Left forelimb (tissue), 1 donor: ENCODE measurements around the gene ZNF74.

Source experiments
- DNase-seq: peaks from one replicate; pipeline ENCODE4 v3.0.0-alpha.2; 2018; ENCODE audit warnings: low spot score

The ZNF74 gene

DNA sequence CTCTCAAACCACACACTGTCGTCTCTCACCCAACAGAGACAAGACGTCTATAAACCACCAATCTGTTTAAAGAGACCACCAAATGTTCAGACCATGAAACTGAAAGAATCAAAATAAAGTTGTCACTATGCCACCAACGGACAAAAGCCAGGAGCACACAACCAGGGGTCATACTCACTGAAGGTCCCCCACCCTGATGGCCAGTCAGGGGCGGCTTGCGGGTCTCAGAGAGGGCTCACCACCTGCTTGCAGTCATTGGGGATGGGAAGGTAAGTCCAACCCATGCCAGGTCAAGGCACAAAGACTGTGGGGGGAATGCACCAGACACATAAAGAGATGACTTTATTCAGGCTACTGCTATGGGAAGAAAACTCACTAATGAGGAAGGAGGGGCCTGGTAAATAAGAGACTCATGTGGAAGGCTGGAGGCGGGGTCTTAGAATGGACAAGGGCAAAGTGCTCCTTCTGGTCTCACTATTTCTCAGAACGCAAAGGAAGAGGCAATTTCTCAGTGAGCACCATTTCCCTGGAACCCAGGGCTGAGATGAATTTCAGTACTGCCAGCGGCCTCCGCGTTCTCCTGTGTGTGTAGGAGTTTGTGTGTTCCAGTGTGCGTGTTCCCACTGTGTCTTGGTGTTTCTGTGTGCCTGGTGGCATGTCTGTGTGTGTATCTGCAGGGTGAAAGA lies 26.3 kb downstream of the ZNF74 start:
- DNase-seq: no peak

DNA sequence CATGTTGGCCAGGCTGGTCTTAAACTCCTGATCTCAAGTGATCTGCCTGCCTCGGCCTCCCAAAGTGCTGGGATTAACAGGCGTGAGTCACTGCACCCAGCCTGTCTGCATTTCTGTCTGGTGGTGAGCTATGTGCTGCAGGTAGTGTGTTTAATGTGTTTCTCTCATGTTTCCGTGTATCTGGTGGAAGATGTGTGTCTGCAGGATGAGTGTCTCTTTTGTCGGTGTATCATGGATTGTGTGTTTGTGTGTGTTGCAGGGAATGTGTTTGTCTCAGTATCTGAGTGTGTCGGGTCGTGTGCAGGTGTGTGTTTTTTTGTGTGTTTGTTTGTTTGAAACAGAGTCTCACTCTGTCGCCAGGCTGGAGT lies 27.5 kb downstream of the ZNF74 start:
- no peak for DNase-seq

DNA sequence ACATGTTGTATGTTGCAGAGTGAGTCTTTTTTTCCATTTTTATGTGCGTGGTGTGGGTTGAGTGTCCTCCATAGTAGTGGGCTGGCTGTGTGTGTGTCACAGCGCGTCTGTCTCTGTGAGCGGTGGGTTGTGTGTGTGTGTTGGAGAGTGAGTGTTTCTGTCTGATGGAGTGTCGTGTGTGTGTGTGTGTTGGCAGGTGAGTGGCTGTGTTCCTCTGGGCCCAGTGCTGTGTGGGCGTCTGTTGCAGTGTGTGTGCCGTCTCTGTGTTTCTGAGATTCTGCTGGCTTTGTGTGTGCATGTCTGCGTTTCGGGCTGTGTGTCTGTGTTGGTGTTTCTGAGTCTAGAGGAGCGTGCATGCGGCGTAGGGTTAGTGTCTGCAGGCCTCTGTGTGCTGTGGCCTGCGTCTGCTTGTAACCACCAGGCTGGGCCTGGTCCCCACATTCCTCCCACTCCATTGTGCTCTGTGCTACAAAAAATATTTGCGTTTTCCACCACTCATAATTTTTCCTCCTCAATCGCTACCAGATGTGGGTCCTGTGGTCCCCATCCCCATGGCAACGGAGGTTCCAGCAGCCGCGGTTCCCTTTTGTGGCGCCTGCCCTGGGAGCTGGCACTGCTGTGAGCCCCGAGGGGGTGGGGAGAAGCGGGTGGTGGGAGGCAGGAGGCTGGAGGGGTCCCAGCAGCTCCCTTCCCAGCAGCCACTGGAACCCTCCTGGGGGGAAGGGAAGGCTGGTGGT lies 28.5 kb downstream of the ZNF74 start:
- peak; percentile 89 for DNase-seq

DNA sequence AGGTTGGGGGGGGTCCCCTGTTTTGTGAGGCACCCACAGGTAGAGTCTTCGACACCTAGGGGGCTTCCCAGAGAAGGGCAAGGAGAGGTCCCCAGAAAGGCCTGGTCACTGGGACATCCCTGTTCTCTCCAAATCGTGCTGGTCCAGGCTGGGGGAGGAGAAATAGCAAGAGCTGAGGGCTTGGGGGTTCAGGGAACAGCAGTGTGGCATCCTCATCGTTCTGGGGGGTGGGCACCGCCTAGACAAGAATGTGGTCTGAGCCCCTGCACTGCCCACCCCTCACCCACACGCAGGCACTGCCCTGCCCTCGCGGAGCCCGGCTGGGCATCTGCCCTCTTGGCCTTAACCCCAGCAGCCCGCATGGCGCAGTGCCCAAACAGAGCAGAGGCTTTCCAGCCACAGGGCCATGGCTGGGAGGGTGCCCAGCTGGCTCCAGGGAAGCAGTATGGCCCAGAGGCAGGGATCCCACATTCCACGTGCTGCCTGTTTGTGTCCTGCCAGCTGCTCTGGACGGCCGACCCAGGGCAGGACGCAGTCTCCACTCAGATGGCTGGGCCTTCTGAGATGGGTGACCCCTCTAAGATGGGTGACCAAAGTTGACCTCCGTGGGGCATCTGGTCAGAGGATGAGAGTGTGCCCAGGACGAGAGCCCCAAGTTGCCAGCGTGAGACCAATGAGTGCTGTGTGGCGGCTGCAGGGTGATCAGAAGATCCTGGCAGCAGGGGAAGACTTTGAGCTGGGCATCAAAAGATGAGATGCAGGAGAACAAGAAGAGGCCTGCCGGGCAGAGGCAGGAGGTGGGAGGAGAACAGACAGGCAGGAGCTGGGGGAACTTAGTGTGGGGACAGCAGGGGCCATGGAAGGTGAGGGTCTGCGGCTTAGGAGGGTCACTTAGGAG lies 29.3 kb downstream of the ZNF74 start:
- DNase-seq: no peak

DNA sequence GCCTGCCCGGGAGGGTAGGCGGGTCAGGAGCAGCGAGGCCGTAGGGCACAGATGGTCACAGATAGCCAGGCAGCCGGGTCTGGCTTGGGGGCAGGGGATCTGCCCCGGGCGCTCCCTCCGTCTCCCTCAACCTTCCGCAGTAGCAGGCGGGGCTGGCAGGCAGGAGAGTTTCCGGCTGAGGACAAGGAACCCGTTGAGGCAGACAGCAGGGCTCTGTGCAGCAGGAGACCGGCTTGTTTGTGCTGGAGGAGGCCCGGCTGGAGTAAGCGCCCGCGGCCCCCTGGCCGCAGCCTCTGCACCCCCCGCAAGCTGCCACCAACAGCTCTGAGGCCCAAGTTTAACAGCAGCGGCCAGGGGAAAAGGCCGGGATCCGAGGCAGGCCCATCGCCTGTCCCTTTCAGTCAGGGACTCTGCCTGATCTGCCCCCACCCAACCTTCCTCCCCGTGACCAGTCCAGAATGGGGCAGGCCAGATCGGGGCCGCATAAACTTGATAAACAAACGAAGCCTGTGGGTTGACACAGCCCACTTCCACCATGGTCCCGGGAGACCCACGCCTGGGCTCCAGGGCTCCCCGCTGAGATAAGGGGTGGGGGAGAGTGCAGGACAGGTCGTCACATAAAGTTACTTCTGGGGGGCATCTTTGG lies 30.1 kb downstream of the ZNF74 start:
- DNase-seq: no peak

DNA sequence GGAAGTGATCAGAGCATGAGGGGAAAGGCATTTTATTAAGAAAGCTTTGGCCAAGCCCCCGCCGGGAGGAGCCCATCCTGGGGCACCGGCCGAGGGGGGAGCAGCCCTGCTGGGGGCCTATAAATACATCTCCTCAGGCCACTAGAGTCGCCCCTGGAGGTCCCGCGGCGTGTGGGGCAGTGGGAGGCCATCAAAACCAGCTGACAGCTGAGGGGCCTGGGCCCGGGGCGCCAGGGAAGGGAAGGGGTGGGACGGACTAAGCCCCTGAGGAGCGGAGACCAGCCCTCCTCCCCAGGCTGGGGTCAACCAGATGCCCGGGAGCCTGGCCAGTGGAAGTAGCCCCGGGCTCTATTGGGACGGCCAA lies 30.6 kb downstream of the ZNF74 start:
- no peak for DNase-seq

DNA sequence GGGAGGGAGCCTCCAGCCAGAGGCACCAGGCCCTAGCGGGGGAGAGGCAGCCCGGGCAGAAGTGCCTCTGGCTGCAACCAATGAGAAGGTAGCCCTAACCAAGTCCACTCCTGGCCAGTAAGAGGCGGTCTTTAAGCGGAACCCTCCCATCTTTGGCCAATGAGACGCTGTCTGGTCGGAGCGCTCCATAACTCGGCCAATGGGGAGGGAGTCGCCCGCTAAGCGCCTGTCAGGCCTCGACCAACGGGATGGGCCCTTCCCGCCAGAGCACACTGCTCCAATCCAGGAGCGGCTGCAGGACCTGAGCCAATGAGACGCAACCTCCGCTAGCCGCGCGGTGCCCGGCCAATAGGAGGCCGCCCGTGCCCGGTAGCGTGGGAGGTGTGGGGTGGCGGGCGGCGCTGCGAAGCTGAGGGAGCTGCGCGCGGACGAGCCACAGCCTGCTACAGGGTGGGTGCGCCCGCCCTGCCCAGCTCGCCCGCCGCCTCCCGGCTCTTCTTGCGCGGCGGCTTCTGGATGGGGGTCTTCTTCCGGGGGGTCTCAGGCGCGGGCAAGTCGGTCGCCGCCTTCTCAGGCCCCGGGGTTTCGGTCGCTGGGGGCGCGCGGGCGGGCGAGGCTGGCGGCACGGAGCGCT lies 31.1 kb downstream of the ZNF74 start:
- no peak for DNase-seq

DNA sequence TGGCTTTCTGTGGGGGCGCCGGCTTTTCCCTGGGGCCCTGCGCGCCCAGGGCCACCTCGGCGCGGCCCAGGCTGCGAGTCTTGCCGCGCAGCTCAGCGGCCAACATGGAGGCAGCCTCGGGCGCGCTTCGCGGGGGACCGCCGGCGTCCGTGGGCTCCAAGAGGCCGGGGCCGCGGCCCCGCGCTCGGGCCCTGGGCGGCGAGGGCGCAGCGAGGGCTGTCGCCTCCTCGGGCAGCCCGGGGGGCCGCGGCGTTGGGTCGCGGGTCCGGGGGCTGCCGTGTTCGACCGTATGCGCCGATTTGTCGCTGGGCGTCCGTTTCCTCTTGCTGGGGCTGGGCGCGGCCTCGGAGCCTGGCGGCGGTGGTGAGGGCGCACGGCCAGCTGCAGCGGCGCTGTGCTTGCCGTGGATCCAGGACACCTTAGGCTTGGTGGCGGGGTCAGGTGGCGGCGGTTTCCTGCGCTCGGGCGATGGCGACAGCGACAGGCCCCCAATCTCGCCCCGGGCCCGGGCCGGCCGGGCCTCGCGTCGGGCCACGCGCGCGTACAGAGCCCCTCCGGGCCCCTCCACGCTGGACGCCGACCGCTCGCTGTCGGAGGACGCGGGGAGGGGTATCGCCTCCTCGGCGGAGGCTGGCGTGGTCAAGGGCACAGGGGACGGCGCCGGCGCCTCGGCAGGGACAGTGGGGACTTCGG lies 31.8 kb downstream of the ZNF74 start:
- no peak for DNase-seq

DNA sequence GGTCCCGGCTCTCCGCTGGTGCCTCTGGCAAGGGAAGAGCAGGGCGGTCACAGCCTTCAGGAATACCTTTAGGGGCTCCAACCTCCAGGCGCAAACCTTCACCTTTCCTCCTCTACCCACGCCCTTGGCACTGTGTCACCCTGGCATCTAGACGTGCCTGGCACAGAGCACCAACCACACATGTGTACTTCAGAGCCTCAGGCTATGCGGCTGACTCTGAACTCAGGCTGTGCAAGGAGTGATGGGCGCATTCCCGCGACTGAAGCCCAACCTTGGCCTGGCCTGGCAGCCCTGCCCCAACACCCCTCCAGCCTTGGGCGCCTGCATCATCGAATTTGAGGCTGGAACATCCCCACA lies 32.3 kb downstream of the ZNF74 start:
- no peak for DNase-seq

DNA sequence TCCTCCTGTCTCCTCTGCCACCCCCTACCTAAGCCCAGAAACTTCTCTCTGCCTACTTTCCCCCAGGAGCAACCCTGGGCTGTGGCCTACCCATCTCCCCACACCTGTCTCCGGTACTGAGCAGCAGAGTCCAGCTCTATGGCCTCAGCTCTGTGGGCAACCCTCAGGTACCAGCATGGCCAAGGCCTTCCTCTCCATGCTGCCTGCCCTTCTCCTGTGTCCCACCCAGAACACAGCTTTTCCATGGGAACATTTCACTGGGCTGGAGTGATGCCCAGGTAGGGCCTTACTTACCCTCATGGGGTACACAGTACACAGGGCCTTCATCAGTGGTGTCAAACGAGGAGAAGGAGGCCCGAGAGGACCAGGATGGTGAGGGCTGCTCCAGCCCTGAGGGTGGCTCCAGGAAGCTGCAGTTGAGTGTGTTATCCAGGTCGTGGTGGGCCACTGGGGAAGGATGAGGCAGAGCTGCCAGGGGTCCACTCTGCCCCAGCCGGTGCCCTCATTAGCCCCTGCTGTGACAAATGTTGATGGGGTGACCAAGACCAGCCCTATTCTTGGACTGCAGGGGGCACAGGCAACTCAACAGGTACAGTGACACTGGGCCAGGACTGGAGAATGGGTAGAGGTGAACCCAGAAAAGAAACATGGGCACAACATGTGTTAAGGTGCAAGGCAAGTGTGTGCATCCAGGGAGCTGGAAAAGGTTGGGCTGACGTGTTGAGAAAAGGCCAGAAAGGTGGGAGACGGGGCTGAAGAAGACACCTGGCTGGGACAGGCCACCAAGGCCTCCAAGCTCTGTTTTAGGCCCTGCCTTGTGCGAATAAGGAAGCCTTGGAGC lies 33.4 kb downstream of the ZNF74 start:
- no peak for DNase-seq

DNA sequence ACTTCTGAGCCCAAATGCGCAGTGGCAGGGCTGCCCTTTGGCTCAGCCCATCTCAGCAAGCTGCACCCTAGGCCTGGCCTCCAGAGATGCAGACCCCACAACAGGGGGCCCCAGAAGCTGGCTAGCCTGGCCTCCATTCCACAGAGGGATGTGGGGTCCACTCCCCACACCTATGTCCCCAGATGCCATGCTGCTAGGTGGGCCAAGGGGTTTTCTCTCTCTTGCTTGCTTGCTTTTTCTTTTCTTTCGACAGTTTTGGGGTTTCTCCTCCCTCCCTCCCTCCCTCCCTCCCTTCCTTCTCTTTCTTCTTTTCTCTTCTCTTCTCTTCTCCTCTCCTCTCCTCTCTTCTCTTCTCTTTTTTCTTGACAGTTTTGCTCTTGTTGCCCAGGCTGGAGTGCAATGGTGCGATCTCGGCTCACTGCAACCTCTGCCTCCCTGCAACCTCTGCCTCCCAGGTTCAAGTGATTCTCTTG lies 34.0 kb downstream of the ZNF74 start:
- no peak for DNase-seq

DNA sequence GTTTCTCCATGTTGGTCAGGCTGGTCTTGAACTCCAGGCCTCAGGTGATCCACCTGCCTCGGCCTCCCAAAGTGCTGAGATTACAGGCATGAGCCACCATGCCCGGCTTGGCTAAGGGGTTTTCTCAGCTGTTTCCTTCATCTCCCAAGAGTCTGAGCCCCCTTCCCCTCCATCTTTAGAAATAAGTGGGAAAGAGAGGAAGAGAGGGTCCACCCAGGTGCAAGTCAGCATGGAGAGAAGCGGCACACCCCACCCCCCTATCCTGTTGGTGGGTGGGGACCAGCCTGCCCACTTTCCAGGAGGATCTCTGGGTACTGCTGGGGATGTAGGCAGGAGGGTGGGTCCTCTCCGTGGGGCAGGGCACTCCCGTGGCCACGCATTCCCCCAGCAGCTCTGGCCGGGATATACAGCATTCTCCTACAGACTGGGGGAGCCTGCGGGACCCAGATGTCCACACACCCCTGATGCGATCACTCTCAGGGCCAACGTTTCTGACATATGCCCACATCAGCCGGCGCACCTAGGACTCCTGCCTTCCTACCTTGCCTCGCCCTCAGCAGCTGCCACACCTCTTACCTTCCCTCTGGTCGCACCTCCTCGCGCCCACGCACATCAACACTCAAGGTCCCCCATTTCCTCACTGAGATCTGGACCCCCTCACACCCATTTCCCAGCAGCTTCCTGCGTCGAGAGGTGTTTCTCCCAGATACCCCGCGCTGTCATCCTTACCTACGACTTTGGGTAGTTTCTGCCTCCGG lies 34.7 kb downstream of the ZNF74 start:
- DNase-seq: no peak

DNA sequence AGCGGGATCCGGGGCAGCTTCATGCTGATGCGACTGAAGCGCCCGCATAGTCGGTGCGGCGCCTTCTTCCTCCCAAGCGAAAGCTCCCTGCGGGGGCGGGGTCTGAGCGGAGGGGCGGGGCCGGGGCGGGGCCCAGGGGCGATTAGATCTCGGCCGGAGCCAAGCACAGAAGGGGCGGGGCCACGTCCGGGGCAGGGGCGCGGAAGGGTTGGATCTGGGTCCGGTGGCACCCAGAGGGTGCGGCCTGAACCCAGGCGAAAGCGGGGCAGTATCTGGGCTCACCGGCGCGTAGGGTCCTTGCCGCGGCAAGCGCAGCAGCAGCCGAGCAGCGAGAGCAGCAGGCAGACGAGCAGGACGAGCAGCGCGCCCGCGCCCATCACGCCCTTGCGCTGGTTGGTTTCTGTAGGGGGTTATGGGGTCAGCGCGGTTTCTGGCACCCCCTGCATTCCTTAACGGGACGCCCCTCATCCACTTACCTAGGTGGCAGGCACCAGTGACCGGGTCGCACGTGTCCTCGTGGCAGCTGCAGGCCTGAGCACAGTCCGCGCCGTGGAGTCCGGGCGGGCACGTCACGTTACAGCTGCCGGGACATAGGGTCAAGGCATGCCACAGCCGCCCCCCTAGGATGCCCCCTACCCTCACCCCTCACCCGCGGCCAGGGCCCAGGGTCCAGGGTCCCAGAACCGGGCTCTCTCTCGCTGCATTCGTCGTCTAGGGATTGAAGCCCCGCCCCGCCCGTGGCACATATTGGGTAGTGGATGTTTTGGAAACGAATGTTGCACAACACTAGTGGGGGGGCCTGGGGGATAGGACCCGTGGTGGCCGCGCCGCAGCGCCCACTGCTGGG lies 35.5 kb downstream of the ZNF74 start:
- DNase-seq: peak; percentile 68

DNA sequence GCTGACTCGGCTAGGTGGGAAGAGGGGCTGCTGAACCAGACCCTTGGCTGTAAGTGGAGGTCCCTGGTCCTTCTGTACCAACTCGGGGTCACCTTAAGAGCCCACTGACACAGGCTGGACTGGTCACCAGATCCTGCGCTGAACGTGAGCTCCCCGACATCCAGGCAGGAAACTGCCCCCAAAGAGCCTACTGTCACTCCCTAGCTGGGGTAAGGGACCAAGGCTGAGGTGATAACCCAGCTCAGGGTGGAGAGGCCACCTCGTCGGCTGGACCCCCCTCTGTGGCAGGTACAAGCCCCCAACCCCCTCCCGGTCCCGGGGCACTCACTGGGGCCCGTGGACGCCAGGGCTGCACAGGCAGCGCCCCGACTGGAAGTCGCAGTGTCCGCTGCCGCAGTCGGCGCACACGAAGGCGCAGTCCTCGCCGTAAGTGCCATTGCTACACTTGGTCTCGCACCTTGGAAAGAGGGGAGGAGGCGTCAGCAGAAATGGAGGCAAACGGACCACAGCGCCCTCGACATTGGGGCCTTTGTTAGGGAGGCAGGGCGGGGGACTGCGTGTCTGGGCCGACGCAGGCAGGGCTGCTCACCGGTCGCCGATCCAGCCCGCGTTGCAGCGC lies 36.3 kb downstream of the ZNF74 start:
- peak; percentile 61 for DNase-seq

DNA sequence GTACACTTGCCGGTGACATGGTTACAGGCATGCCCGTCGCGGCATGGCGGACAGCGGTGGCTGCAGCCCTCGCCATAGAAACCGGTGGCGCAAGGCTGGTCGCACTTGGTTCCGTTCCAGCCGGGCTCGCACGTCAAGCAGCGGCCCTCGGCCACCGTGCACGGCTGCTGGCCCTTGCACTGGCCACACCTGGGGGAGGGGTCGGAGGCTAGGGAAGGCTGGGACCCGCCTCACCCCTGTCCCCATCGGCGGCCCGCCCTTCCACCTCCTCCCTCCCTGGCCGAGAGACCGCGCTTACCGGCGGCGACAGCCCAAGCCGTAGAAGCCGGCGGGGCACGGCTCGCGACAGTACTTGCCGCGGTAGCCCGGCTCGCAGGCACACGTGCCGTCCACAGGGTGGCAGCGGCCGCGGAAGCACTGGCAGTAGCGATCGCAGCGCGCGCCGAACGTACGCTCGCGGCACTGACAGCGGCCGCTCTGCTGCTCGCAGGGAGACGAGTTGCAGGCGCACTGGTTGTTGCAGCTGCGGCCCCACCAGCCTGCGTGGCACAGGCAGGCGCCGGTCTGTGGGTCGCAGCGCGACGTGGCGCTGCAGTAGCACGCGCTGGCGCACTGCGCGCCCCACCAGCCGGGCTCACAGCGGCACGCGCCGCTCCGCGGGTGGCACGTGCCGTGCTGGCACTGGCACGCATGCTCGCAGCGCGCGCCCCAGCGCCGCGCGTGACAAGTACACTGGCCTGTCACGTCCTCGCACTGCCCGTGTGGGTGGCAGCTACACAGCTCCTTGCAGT lies 37.0 kb downstream of the ZNF74 start:
- DNase-seq: peak; percentile 67

DNA sequence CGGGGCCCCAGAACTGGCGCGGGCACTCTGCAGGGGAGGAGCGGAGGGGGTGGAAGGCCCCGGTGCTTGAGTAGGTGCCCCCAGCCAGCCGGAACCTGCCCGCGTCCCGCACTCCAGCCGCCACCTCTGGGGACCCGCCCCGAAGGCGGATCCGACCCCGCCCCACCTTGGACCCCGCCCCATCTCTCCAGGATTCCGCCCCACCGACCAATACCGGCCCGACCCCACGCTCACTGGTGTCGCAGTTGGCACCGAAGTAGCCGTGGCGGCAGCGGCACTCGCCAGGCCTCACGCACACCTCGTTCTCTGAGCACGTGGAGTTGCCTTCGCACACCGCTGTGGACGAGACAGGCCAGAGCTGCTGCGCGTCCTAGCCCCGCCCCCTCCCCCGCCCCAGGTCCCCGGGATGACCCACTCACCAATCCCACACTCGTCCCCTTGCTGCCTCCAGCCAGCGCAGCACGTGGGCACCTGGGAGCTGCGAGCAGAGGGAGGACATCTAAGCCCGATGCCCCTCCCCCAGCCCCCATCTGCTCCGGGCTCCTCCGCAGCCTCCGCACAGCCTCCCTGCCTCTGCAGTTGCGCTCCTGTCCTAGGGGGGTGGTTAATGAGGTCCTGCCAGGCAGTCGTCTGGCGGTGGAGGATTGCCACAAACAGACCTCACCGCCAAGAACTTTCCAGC lies 37.7 kb downstream of the ZNF74 start:
- peak; percentile 63 for DNase-seq

DNA sequence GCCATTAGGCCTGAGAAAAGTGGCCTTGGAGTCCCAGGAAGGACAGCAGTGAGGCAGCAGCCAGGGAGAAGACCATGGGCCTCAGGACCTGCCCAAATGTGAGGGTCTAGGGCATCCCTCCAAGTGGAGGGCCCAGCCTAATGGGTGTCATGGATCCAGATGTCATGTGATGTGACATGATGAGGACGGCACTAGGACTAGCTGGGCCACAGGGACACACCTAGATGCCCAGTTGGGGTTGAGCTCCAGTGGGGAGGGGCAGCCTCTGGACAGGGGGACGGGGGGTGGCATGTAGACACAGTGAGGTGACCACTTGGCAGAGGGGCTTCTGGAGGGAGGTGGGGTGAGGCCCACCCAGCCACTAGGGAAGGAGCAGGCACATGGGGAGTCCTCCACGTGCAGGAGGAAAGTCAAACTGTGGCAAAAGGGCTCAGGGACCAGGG lies 38.3 kb downstream of the ZNF74 start:
- peak; percentile 50 for DNase-seq
